Astrocyte (in vitro differentiated cells and primary cell): ENCODE data around the gene ARL6IP4.

Source experiments
- EZH2 ChIP-seq: IDR thresholded peaks from 2 replicates; pipeline ENCODE4 v1.6.1; 2012; ENCODE audit warnings: mild to moderate bottlenecking, low read length, inconsistent platforms; ENCODE audit not compliant: insufficient read depth
- TF ChIP-seq, protein P1 (sequence below): IDR thresholded peaks from 2 replicates; pipeline ENCODE4 v1.5.1; 2011; ENCODE audit warnings: low read depth, mild to moderate bottlenecking, inconsistent platforms, low read length, moderate library complexity; ENCODE audit not compliant: insufficient read depth

DNA sequence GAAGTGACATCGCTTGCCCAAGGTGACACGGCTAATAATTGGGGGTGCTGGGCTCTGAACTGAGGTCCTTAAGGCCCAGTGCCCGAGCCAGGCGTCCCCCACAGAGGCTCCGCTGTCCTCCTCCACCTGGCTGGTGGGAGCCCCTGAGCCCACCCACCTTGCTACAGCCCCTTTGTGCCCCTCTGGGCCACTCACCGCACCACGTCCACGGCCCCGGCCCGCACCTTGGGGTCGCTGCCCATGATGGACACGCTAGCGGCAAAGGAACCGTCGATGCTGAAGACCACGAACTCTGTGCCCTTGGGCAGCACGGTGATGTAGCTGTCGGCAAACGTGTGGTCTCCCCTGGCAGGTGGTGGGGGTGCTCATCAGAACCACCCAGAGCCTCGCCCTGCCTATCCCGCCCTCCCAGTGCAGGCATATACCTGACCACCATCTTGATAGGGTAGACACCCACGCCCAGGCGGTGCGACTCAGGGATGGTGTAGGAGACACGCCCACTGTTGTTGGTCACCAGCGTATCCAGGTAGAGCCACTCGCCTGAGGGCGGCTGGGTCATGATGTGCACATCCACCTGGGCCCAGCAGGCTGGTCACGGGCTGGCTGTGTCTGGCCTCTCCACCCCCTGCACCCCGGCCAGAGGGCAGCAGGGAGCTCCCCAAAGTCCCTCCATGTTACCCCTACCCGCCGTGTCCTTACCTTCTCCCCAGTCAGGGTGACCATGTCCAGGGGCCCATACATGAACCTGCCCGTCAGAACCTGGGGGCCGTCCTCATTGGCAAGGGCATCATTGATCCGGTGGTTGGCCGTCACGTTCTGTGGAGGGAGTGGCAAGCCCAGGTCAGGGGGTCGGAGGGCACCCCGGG is 6.8 kb downstream of the ARL6IP4 start:
- TF ChIP-seq, protein P1, sequence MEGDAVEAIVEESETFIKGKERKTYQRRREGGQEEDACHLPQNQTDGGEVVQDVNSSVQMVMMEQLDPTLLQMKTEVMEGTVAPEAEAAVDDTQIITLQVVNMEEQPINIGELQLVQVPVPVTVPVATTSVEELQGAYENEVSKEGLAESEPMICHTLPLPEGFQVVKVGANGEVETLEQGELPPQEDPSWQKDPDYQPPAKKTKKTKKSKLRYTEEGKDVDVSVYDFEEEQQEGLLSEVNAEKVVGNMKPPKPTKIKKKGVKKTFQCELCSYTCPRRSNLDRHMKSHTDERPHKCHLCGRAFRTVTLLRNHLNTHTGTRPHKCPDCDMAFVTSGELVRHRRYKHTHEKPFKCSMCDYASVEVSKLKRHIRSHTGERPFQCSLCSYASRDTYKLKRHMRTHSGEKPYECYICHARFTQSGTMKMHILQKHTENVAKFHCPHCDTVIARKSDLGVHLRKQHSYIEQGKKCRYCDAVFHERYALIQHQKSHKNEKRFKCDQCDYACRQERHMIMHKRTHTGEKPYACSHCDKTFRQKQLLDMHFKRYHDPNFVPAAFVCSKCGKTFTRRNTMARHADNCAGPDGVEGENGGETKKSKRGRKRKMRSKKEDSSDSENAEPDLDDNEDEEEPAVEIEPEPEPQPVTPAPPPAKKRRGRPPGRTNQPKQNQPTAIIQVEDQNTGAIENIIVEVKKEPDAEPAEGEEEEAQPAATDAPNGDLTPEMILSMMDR: no peak
- TF ChIP-seq EZH2: no peak
